SH-SY5Y (cell line): ENCODE results near the gene POLR3B.

Experiments
- GATA2 ChIP-seq: IDR thresholded peaks from 2 replicates; pipeline ENCODE4 v1.6.1; 2011; ENCODE audit warnings: mild to moderate bottlenecking, low read depth, low read length
- GATA3 ChIP-seq: IDR thresholded peaks from 2 replicates; pipeline ENCODE4 v1.6.1; 2011; ENCODE audit warnings: low read depth, mild to moderate bottlenecking, low read length, moderate library complexity

DNA sequence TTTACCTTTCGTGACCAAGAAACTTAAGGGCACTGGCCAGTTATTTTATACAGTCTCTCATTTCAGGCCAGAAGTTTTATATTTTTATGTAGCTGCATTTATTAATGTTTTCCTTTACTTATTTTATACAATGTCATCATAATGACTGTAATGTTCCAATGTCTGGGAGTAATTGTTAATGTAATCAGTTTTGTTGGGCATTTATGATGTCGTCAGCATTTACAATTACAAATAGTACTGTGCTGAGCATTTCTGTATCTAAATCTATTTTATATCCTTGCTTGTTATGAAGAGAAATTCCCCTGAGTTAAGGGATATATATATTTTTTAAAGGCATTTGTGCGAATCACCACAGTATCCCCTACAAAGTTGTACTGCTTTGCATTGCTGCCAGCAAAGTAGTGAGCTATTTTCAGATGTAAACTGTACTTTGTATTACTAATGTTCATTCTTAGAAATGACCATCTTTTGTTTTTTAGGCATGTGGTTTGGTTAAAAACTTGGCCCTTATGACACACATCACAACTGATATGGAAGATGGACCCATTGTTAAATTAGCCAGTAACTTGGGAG is 74.4 kb downstream of the POLR3B start:
- TF ChIP-seq GATA3 (no peak), GATA2 (no peak)
